Measurements from ENCODE around the gene PPCDC.

PPCDC gene

DNA sequence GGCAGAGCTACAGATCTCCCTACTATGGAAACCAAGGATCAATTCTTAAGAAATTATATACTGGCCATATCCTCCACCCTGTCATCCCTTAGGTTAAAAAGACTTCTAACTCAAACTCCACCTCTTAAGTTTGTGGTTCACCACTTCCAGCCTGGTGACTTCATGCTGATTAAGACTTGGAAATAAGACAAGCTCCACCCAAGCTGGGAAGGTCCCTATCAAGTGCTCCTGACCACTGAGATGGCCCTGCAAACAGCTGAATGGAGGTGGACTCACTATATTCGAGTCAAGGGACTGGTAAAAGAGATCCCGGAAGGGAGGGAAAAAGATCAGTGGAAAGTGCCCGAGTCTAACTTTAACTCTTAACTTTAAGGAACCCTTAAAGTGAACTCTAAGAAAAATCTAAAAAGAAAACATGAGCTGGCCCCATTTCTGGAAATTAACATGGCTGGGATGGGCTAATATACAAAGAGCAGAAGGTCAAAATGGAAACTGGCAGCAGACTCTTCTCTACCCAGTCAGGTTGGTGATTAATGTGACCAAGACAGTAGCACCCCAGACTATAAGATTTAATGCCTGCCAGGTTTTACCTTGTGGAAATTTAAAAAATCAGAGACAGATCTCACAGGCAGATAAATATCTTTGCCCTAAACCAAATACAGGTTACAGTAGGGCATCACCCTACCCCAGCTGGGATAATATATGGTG, 43.9 kb downstream of the PPCDC start:
- no peak for DNase-seq
- Histone ChIP-seq H3K9me3 (no peaks in the 10 kb centered on the region), H3K4me3 (no peak overlapping the region), H3K27me3 (no peaks in the 10 kb centered on the region), H3K4me1 (peaks cover 0 to 41% (median 31%) of the 10 kb centered on the region in 4 donors), H3K36me3 (no peaks in the 10 kb centered on the region), H3K27ac (peak overlapping the region; percentile 77 to 83)
- no peak for TF ChIP-seq CTCF (IDR thresholded peaks at IDR 0.05)
- intact Hi-C loops (cut with DNase I; ENCODE audit: low total_unique reads): no loop called here

- intact Hi-C loops (cut with DNase I; ENCODE audit: low total_unique reads): no loop called here
- no peaks in the 10 kb centered on the region for H3K27me3 ChIP-seq
- no peak overlapping the region for H3K4me3 ChIP-seq
- no peak for DNase-seq
- TF ChIP-seq CTCF (IDR thresholded peaks at IDR 0.05): no peak
- H3K9me3 ChIP-seq: no peaks in the 10 kb centered on the region
- peaks cover 0 to 41% (median 26%) of the 10 kb centered on the region in 4 donors for H3K4me1 ChIP-seq
- H3K36me3 ChIP-seq: no peaks in the 10 kb centered on the region
- no peak overlapping the region for H3K27ac ChIP-seq
Observed at GRCh38 chr15:75068748-75069147, 45.4 kb downstream of the PPCDC start.

DNA sequence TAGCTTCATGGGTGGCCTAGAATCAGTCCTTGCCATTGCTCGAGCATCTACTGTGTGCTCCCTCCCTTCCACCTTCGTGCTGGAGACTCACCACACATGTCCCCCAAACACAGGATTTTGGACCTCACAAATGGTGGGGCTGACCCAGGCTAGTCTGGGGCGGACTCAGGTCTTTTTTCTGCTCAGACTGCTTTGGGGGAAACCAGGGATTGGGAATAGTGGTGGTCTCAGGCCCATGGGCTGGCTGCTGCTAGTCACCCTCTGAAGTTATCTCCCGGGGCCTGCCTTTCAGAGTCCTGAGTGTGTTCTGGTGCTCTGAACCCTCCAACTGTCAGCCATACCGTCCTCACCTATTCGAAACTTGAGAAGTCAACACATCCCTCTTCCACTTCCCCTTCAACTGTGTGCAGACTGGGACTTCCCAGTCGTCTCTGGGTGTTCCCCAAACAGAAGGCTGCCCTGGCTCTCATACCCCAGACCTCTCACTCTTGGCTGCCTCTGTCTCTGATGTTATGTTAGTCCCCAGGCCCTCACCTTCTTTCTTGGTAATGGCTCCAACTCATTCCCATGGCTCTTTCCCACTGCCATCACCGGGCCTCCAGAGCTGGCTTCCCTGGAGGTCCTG, 46.0 kb downstream of the PPCDC start:
- H3K36me3 ChIP-seq: no peaks in the 10 kb centered on the region
- no peak overlapping the region for H3K4me3 ChIP-seq
- H3K9me3 ChIP-seq: no peaks in the 10 kb centered on the region
- no peak for TF ChIP-seq CTCF (IDR thresholded peaks at IDR 0.05)
- H3K27me3 ChIP-seq: no peaks in the 10 kb centered on the region
- H3K4me1 ChIP-seq: peaks cover 0 to 35% (median 24%) of the 10 kb centered on the region in 4 donors
- no peak for DNase-seq
- intact Hi-C loops (cut with DNase I; ENCODE audit: low total_unique reads): no loop called here
- H3K27ac ChIP-seq: no peak overlapping the region

- Histone ChIP-seq H3K36me3 (no peaks in the 10 kb centered on the region), H3K27me3 (no peaks in the 10 kb centered on the region), H3K4me3 (no peak overlapping the region), H3K27ac (no peak overlapping the region), H3K4me1 (peaks cover 0 to 22% (median 15%) of the 10 kb centered on the region in 4 donors), H3K9me3 (no peaks in the 10 kb centered on the region)
- DNase-seq: no peak
- intact Hi-C loops (cut with DNase I; ENCODE audit: low total_unique reads): no loop called here
- no peak for TF ChIP-seq CTCF (IDR thresholded peaks at IDR 0.05)
Observed at GRCh38 chr15:75070674-75071073, 47.3 kb downstream of the PPCDC start.

- Histone ChIP-seq H3K27ac (no peak overlapping the region), H3K4me1 (no peaks in the 10 kb centered on the region), H3K4me3 (no peak overlapping the region), H3K9me3 (no peaks in the 10 kb centered on the region), H3K27me3 (no peaks in the 10 kb centered on the region), H3K36me3 (no peaks in the 10 kb centered on the region)
- intact Hi-C loops (cut with DNase I; ENCODE audit: low total_unique reads): no loop called here
- no peak for DNase-seq
- TF ChIP-seq CTCF (IDR thresholded peaks at IDR 0.05): no peak
Observed at GRCh38 chr15:75073197-75073596, 49.8 kb downstream of the PPCDC start.

All from tibial artery (tissue), 4 donors.